Measurements from ENCODE around the gene PRPSAP1.
"Not testable (repeated sequence)": the region's sequence is repeated elsewhere in the genome, so short reads cannot be mapped to it uniquely, and the experiment has no call there.

PRPSAP1 gene

GRCh38 chr17:76317535-76317934, 36.2 kb downstream of the PRPSAP1 start:
- DNase-seq = no peak

GRCh38 chr17:76314392-76315227, 39.1 kb downstream of the PRPSAP1 start:
- DNase-seq = no peak

GRCh38 chr17:76312735-76313134, 41.0 kb downstream of the PRPSAP1 start:
- DNase-seq = no peak

- no peak for DNase-seq
Measured at GRCh38 chr17:76309461-76309860, 44.3 kb downstream of the PRPSAP1 start.

GRCh38 chr17:76307966-76308338, 45.8 kb downstream of the PRPSAP1 start, which contains the start of gene QRICH2:
TSS of gene QRICH2 (minus strand) at chr17:76308276. CDS start at chr17:76307998, 278 bp downstream.
- DNase-seq = no peak

GRCh38 chr17:76307299-76307965, 46.3 kb downstream of the PRPSAP1 start:
- no peak for DNase-seq

- DNase-seq = not testable (repeated sequence)
Measured at GRCh38 chr17:76305135-76305454, 48.6 kb downstream of the PRPSAP1 start.

- no peak for DNase-seq
Measured at GRCh38 chr17:76304226-76305134, 49.2 kb downstream of the PRPSAP1 start.

- no peak for DNase-seq
Measured at GRCh38 chr17:76297436-76297835, 56.3 kb downstream of the PRPSAP1 start.

- no peak for DNase-seq
Measured at GRCh38 chr17:76296889-76297288, 56.8 kb downstream of the PRPSAP1 start.

GRCh38 chr17:76296186-76296585, 57.5 kb downstream of the PRPSAP1 start:
- DNase-seq = no peak

- DNase-seq = no peak
Measured at GRCh38 chr17:76293106-76293505, 60.6 kb downstream of the PRPSAP1 start.

- DNase-seq = no peak
Measured at GRCh38 chr17:76292567-76292966, 61.1 kb downstream of the PRPSAP1 start.

- no peak for DNase-seq
Measured at GRCh38 chr17:76281573-76282371, 71.9 kb downstream of the PRPSAP1 start.

GRCh38 chr17:76280650-76281049, 73.1 kb downstream of the PRPSAP1 start:
- no peak for DNase-seq

GRCh38 chr17:76279742-76280287, 73.9 kb downstream of the PRPSAP1 start:
- DNase-seq = no peak

GRCh38 chr17:76278952-76279741, 74.6 kb downstream of the PRPSAP1 start:
- peak; percentile 55 for DNase-seq

GRCh38 chr17:76278268-76278908, 75.3 kb downstream of the PRPSAP1 start:
- DNase-seq = no peak

- DNase-seq = no peak
Measured at GRCh38 chr17:76277300-76278267, 76.1 kb downstream of the PRPSAP1 start.
